ENCODE measurements around the gene CHMP5.
A peak's percentile ranks its signal among the peaks of the same experiment; 100 is the strongest.

The CHMP5 gene

GRCh38 chr9:33241298-33241697 is 23.6 kb upstream of the CHMP5 start:
- DNase-seq, result no peak

DNA sequence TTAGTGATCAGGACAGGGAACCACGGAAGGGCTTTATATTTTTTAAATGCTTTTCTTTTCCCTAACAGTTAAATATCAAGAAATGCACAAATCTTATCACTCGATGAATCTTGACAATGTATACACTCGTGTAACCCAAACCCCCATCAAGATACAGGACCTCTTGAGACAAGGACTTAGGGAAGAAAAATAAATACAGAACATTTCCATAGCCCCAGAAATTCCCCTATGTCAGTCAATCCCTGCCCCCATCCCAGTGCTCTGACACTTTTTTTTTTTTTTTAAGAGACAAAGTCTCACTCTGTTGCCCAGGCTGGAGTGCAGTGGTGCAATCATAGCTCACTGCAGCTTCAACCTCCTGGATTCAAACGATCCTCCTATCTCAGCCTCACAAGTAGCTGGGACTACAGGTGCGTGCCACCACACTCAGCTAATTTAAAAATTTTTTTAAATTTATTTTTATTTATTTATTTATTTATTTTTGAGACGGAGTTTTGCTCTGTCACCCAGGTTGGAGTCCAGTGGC is 22.2 kb upstream of the CHMP5 start:
- no peak for DNase-seq

- no peak for DNase-seq
These were observed 20.6 kb upstream of the CHMP5 start for GRCh38 chr9:33244137-33244784.

DNA sequence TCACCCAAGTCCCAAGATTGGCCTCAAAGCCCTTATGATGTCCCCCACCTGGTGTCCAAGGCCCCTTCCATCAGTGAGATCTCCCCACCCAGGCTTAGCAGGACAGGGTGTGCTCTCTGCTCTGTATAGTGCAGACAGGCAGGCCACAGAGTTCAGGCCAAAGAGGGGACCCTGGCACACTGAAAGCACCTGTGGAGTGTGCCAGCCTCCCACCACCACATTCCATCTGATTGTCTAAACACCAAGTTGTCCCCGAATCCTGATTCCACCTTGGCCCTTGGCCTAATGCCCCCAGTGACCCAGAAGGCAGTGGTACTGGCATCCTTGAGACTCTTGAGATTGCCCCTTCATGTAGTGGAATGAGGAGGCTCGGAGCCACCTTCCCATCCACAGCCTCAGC is 19.5 kb upstream of the CHMP5 start:
- no peak for DNase-seq

GRCh38 chr9:33246269-33246860 is 18.5 kb upstream of the CHMP5 start:
- no peak for DNase-seq

DNA sequence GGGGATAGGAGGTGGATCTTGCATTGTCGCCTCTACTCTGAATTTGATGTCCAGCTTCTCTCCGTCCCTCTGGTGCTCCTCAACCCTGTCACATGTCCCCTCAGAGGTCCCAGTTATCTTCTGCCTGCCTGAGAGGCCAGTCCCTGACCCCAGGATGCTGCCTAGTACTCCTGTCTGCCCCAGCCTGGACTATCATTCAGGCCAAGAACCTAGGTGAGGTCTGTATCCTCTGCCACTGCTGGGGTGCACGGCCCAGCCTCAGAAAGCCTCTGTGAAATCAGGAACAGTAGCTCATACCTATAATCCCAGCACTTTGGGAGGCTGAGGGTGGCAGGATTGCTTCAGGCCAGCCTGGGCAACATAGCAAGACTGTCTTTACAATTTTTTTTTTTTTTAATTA is 16.2 kb upstream of the CHMP5 start:
- DNase-seq, result no peak

- no peak for DNase-seq
These were observed 15.7 kb upstream of the CHMP5 start for GRCh38 chr9:33249087-33249658.

DNA sequence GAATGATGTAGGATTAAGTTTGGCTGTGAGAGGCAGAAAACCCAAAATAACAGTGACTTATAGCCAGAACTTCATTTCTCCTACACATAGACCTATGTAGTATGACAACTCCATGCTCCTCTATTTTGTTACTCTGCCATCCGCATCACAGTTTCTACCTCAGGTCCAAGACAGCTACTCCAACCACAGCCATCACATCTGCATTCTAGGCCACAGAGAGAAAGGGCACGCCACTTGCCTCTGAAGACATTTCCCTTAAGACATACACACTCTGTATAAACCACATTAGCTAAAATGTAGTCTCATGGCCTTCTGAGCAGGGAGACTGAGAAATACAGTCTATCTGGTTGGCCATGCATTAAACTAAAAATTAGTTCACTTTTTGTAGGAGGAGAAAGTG is 14.9 kb upstream of the CHMP5 start:
- DNase-seq, result no peak

DNA sequence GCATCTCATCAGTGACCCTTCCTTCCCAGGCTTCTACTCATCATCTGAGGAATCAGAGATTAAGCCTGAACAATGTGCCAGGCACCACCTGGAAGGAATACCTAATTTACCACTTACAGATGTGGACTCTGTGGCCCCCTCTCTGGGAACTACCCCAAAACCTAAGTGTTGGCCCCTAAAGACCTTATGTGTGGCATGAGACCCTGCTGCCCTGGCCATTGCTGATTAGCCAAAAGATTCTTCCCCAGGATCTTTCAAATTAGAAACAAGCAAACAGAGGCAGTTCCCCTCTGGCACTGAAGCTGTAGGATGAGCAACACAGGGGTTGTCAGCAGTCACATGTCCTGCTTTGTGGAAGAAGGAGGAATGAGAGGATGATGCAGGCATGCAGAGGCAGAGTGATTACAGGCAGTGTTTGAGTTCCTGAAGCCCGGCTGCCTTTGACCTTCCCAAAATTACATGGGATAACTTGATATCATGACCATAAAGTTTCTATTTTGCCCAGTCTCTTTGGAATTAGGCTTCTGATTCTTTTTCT is 14.3 kb upstream of the CHMP5 start:
- DNase-seq, result no peak

- DNase-seq, result no peak
These were observed 10.6 kb upstream of the CHMP5 start for GRCh38 chr9:33254211-33254610.

DNA sequence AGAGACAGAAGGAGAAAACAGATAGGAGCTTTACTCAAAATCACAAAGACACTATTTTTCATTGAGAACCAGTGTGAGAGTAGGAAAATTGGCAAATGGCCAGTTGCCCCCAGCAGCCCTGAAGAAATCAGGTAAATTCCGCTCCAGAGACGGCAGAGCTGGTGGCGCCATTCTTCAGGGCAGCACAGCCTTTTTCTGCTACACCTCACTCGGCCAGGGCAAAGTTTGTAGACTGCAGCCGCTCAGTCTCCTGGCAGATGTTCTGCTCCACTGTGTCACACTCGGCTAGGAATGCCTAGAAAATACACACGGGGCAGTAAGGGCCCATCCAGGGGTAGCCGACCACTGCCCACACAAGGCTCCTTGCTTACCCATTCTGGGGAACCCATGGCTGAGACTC is 9.8 kb upstream of the CHMP5 start:
- no peak for DNase-seq

- no peak for DNase-seq
These were observed 9.4 kb upstream of the CHMP5 start for GRCh38 chr9:33255471-33255870.

DNA sequence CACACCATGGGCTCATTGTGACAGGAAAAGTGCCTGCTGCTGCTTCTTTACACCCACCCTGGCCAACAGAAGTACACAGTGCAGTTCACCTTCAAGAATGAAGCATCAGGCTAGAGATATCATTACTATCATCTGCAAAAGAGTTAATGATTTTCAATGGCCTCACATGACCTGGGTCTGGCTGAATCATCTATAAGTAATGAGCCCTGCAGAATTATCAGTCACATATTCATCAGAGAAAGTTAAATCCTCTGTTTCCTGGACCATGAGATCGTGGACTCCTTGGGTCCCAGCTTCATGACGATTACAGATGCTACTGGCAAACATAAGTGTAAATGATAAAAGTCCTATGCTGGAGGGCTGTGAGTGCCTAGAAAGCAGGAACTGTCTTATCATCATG is 8.6 kb upstream of the CHMP5 start:
- DNase-seq, result no peak

GRCh38 chr9:33257276-33257675 is 7.6 kb upstream of the CHMP5 start:
- no peak for DNase-seq

GRCh38 chr9:33260372-33260771 is 4.5 kb upstream of the CHMP5 start:
- no peak for DNase-seq

- peak; percentile 73 for DNase-seq
These were observed 1.5 kb upstream of the CHMP5 start for GRCh38 chr9:33263131-33264002.

DNA sequence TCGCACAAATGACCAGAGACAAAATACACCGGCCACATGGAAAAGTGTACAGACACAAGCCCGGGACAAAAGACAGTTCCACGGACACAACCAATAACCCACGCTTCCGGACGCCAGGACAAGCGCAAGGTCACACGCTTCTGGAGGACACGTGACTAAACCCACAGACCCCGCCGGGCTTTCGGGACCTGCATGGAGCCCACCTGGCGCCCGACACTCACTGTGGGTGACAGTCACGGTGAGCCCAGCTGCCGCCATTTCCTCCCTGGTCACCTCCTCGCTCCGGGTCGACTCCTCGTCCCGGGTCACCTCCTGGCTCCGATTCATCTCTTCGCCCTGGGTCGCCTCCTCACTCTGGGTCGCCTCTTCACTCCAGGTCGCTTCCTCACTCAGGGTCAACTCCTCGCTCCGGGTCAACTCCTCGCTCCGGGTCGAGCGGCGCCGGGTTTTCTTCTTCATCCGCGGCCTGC is 811 bp upstream of the CHMP5 start:
- DNase-seq, result no peak

DNA sequence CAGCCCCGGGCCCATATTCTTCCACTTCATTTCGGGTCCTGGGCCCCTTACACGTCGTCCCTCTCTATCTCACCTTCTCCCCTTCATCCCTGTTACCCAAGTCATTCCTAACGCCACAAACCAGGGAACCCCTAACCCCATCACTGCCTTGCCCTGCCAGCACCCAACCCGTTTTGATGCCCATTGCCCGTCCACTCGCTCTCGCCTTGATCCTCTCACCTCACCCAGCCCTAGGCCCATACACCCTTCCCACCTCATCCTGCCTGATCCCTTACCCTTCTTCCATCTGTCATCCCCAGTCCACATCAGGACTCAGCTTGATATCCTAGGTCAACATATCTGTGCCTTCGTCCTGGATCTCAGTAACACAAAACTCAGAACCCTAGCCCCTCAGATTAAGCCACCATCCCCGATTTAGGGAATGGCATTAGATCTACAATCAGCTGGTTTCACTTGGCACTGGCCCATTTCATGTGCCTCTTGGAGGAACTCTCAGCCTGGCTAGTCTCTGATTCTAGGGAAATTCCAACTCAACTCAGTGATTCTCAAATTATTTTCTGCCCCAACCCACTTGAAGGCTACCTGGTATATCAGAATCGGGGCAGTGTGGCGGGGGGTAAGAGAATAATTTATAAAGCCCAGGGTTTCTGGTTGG is 489 bp downstream of the CHMP5 start:
- no peak for DNase-seq

- DNase-seq, result no peak
These were observed 2.4 kb downstream of the CHMP5 start for GRCh38 chr9:33267151-33267767.

DNA sequence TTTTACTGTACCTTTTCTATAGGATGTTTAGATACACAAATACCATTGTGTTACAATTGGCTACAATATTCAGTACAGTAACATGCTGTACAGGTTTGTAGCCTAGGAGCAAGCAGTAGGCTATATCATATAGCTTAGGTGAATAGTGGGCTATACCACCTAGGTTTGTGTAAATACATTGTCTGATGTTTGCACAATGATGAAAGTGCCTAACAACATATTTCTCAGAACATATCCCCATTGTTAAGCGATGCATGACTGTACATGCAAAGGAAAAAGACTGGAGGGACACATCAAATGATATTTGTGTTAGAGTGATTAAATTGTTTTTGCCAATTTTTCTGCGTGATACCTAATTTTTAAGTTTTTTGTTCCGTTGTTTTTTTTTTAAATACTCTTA is 5.3 kb downstream of the CHMP5 start:
- DNase-seq, result no peak

DNA sequence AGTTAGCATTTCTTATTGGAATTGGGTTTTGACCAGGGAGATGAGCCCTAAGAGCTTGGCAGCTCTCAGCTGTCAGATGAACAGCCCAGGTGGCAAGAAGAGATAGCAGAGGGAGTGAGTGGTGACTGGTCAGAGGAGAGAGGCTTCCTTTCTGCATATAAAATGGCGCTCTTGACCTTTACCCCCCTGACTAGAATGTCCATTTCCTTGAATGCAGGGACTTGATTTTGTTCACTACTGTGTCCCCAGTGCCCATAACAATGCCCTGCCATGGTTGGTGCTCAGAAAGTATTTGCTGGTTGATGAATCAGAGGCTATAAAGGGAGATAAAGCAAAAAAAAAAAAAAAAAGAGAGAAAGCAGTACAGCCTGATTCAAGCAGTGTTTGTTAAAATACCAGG is 7.2 kb downstream of the CHMP5 start:
- DNase-seq, result no peak

Measured in right kidney (tissue), 1 donor.